Vagina (tissue), 2 donors: ENCODE data around the gene SAMD10. TPM values are rescaled to one million over a fixed set of nuclear protein-coding genes. Genes with fewer than 3 reads are reported as not detected.

Source experiments
- DNase-seq, 2 donors: peaks; one replicate each; pipeline ENCODE4 v3.0.0-alpha.2; 2017; ENCODE audit errors: extremely low spot score in 2 of 2
- H3K27ac ChIP-seq: fragments of 200-600 bp; sonication (generic); one replicate; pipeline ENCODE4 v1.5.1; 2019
- H3K27me3 ChIP-seq: fragments of 200-600 bp; sonication (generic); one replicate; pipeline ENCODE4 v1.5.1; 2019
- H3K36me3 ChIP-seq, 2 donors: fragments of 200-600 bp; sonication (generic); one replicate each; pipeline ENCODE4 v1.5.1; 2017 to 2019
- H3K4me1 ChIP-seq: fragments of 200-600 bp; sonication (generic); one replicate; pipeline ENCODE4 v1.5.1; 2019
- H3K4me3 ChIP-seq, 2 donors: fragments of 200-600 bp; sonication (generic); 1 replicate in 1 of 2; 2 replicates in 1 of 2; pipeline ENCODE4 v1.5.1; 2016 to 2019
- H3K9me3 ChIP-seq: fragments of 200-600 bp; sonication (generic); one replicate; pipeline ENCODE4 v1.5.1; 2019
- CTCF ChIP-seq, 3 experiments: fragments of 450-650 bp in 2 of 3; fragments of 200-600 bp in 1 of 3; sonication (generic) in 1 of 3; IDR thresholded peaks; one replicate each; pipeline ENCODE4 v1.5.1; 2017 to 2019; ENCODE audit warnings: antibody characterized with exemption in 3 of 3, mild to moderate bottlenecking in 2 of 3, moderate library complexity in 2 of 3
- POLR2A ChIP-seq, 2 donors: fragments of 450-650 bp; IDR thresholded peaks; one replicate each; pipeline ENCODE4 v1.6.1; 2017; ENCODE audit warnings: antibody characterized with exemption in 2 of 2, mild to moderate bottlenecking in 2 of 2, moderate library complexity in 2 of 2
- POLR2AphosphoS5 ChIP-seq, 2 donors: sonication (generic); formaldehyde crosslinking; IDR thresholded peaks; one replicate each; pipeline ENCODE4 v1.9.0; 2017; ENCODE audit warnings: antibody characterized with exemption in 2 of 2, mild to moderate bottlenecking in 2 of 2, low read depth in 1 of 2; ENCODE audit not compliant: insufficient read depth in 1 of 2
- intact Hi-C: fragments of 100-400 bp; cut with DNase I; formaldehyde crosslinking; loops from one replicate; pipeline ENCODE4 v1.15.1; 2023
- total RNA-seq: library from RNA; depleted of rRNA; stranded (reverse); fragments of >200 nt; gene quantifications from one replicate; pipeline ENCODE4 v1.2.3, GENCODE V29; 2016

SAMD10 gene
- total RNA-seq, 1 donor from 2014 or later = 11.8 TPM

GRCh38 chr20:63934271-63935068, 45.0 kb downstream of the SAMD10 start:
- intact Hi-C loops = no loop called here
- no peaks in the 10 kb centered on the region for H3K9me3 ChIP-seq
- no peak overlapping the region for H3K4me3 ChIP-seq
- H3K27ac ChIP-seq = no peak overlapping the region
- peaks cover 0 to 47% of the 10 kb centered on the region in 2 donors for H3K36me3 ChIP-seq
- no peaks in the 10 kb centered on the region for H3K27me3 ChIP-seq
- H3K4me1 ChIP-seq = no peaks in the 10 kb centered on the region
- no peak for TF ChIP-seq CTCF (IDR thresholded peaks at IDR 0.05)
- no peak for TF ChIP-seq POLR2AphosphoS5 (IDR thresholded peaks at IDR 0.05; ENCODE audit: insufficient read depth in 1 of 2, low read depth in 1 of 2)
- TF ChIP-seq POLR2A (IDR thresholded peaks at IDR 0.05) = no peak
- DNase-seq = no peak

- Histone ChIP-seq H3K27ac (no peak overlapping the region), H3K27me3 (no peaks in the 10 kb centered on the region), H3K4me1 (no peaks in the 10 kb centered on the region), H3K36me3 (peaks cover 0 to 47% of the 10 kb centered on the region in 2 donors), H3K4me3 (no peak overlapping the region), H3K9me3 (no peaks in the 10 kb centered on the region)
- TF ChIP-seq POLR2A (IDR thresholded peaks at IDR 0.05) = no peak
- no peak for TF ChIP-seq POLR2AphosphoS5 (IDR thresholded peaks at IDR 0.05; ENCODE audit: insufficient read depth in 1 of 2, low read depth in 1 of 2)
- no peak for TF ChIP-seq CTCF (IDR thresholded peaks at IDR 0.05)
- DNase-seq = no peak
- intact Hi-C loops = no loop called here
Measured at GRCh38 chr20:63933646-63934045, 45.8 kb downstream of the SAMD10 start.

DNA sequence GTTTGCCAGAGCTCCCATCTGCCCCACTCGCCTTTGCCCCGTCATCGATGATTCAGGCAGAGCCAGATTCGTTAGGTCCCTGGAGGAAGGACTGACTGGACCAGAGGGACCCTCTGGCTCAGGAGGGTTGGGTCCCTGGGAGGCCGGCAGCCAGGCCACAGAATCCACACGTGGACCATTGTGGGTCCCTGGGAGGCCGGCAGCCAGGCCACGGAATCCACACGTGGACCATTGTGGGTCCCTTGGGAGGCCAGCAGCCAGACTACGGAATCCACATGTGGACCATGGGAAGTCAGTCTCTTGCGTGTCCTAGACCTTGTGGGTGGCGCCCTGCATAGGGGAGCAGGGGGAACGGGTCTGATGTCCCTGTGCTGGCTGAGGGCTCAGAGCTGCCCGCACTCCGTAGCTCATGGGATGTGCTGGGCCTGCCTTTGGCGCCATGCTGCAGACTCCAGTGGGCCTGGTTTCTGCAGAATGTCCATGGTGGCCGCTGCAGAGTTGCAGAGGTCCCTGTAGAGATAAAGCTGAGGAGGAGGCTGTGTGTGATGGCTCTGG, 46.8 kb downstream of the SAMD10 start:
- H3K4me1 ChIP-seq = no peaks in the 10 kb centered on the region
- H3K27me3 ChIP-seq = no peaks in the 10 kb centered on the region
- H3K4me3 ChIP-seq = no peak overlapping the region
- peaks cover 0 to 53% of the 10 kb centered on the region in 2 donors for H3K36me3 ChIP-seq
- no peaks in the 10 kb centered on the region for H3K9me3 ChIP-seq
- intact Hi-C loops = no loop called here
- DNase-seq = no peak
- H3K27ac ChIP-seq = no peak overlapping the region
- no peak for TF ChIP-seq CTCF (IDR thresholded peaks at IDR 0.05)
- TF ChIP-seq POLR2A (IDR thresholded peaks at IDR 0.05) = no peak
- TF ChIP-seq POLR2AphosphoS5 (IDR thresholded peaks at IDR 0.05; ENCODE audit: insufficient read depth in 1 of 2, low read depth in 1 of 2) = no peak

DNA sequence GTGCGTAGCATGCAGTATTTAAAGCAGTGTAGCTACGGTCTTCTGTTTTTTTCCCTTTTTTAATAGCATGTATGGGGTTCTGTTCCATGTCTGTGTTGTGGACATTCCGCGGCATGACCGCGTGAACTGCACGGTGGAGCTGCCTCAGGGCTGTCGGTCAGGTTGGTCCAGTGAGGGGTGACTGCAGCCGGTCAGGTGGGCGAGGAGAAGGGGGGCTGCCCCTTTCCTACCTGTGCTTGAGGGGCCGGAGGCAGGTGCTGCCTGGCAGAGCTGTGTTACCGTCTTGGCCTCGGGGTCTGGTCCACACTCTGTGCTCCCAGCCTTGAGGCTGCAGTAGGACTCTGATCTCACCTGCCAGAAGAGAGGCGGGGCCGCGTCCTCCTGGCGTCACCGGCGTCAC, 47.7 kb downstream of the SAMD10 start:
- intact Hi-C loops = no loop called here
- H3K27ac ChIP-seq = no peak overlapping the region

More for the DNA sequence above, 47.7 kb downstream of the SAMD10 start:
- no peaks in the 10 kb centered on the region for H3K4me1 ChIP-seq
- no peak overlapping the region for H3K4me3 ChIP-seq
- TF ChIP-seq CTCF (IDR thresholded peaks at IDR 0.05) = no peak
- H3K9me3 ChIP-seq = no peaks in the 10 kb centered on the region
- H3K27me3 ChIP-seq = no peaks in the 10 kb centered on the region
- no peak for DNase-seq
- peaks cover 0 to 53% of the 10 kb centered on the region in 2 donors for H3K36me3 ChIP-seq
